ENCODE data around the gene WASF3.

The WASF3 gene

GRCh38 chr13:26664876-26665275 is 107.4 kb downstream of the WASF3 start:
- H3K27me3 ChIP-seq, result no peaks in the 10 kb centered on the region
- H3K4me1 ChIP-seq, result no peaks in the 10 kb centered on the region
- H3K4me2 ChIP-seq, result no peak overlapping the region
- H3K9me3 ChIP-seq, result no peaks in the 10 kb centered on the region
- H3K27ac ChIP-seq, result no peak overlapping the region
- TF ChIP-seq Cebpa-rat (IDR thresholded peaks at IDR 0.05), result no peak
- H3K9ac ChIP-seq, result no peak overlapping the region
- no peaks in the 10 kb centered on the region for H4K20me1 ChIP-seq
- H3K4me3 ChIP-seq, result no peak overlapping the region
- H3K36me3 ChIP-seq, result no peaks in the 10 kb centered on the region

DNA sequence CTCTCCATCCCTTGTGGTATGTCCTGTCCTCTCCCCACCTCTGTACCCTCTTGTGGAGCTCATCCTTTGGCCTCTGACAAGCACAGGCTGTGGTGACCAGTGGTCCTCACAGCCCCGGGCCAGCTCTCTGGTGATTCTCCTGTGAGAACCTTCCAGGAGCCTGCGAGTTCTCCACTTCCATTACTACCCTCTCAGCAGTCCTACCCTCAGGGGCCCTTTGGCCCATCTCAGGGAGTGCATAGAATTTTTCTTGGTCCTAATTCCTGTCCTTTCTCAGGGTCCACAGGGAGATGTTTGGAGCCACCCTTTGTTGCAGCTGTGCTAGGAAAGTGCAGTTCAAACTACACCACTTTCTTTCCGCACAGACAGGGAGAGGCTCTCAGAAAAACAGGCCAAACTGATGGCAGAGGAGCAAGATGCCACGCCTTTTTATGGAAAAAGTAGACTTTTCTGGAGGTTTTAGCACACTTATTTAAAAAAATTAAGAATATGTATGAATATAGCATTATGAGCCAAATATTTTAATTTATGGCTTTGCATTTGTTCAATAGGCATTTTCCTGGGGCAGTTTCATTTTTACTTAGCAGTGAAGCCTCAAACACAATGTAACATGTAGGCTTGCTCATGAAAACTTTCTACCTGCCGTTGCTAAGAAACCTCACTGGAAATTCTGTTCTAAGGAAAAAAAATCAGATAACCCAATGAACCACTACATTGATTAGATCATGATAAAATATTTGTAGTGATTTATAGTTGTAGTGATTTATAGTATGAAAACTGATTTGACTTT is 111.1 kb downstream of the WASF3 start:
- Histone ChIP-seq H3K9ac (no peak overlapping the region), H3K4me1 (no peaks in the 10 kb centered on the region), H3K4me3 (no peak overlapping the region), H3K36me3 (no peaks in the 10 kb centered on the region), H4K20me1 (no peaks in the 10 kb centered on the region), H3K27ac (no peak overlapping the region), H3K27me3 (no peaks in the 10 kb centered on the region), H3K9me3 (no peaks in the 10 kb centered on the region; the same call in 1 of the 2 replicates), H3K4me2 (no peak overlapping the region)
- TF ChIP-seq Cebpa-rat (IDR thresholded peaks at IDR 0.05), result no peak

- no peaks in the 10 kb centered on the region for H4K20me1 ChIP-seq
- no peaks in the 10 kb centered on the region; the same call in 1 of the 2 replicates for H3K9me3 ChIP-seq
- H3K27me3 ChIP-seq, result no peaks in the 10 kb centered on the region
- no peak for TF ChIP-seq Cebpa-rat (IDR thresholded peaks at IDR 0.05)
- H3K4me1 ChIP-seq, result no peaks in the 10 kb centered on the region
- no peak overlapping the region for H3K4me3 ChIP-seq
- no peak overlapping the region for H3K27ac ChIP-seq
- H3K4me2 ChIP-seq, result no peak overlapping the region
- H3K9ac ChIP-seq, result no peak overlapping the region
- no peaks in the 10 kb centered on the region for H3K36me3 ChIP-seq
Measured at GRCh38 chr13:26673890-26674289, 116.4 kb downstream of the WASF3 start.

- Histone ChIP-seq H3K4me3 (no peak overlapping the region), H4K20me1 (no peaks in the 10 kb centered on the region), H3K9ac (no peak overlapping the region), H3K27ac (no peak overlapping the region), H3K36me3 (no peaks in the 10 kb centered on the region), H3K4me2 (no peak overlapping the region), H3K27me3 (no peaks in the 10 kb centered on the region), H3K9me3 (no peaks in the 10 kb centered on the region), H3K4me1 (no peaks in the 10 kb centered on the region)
- TF ChIP-seq Cebpa-rat (IDR thresholded peaks at IDR 0.05), result no peak
Measured at GRCh38 chr13:26677156-26677555, 119.7 kb downstream of the WASF3 start.

DNA sequence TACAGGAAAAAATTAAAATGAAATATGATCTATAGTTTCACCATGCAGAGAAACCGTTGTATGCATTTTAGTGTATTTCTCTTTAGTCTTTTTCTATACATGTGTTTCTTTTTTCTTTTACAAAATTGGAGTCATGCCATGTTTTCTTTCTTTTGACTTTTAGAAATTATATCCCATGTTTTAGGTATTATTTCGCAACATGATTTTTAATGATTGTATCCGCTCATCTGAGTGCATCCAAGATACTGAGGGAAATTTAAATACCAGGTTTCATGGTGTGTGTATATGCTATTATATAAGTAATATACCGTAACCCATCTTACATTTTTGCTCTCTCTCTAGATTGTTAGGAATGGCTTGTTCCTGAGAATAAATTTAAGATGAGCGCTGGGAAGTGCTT is 120.8 kb downstream of the WASF3 start:
- Histone ChIP-seq H3K4me2 (no peak overlapping the region), H3K4me1 (no peaks in the 10 kb centered on the region), H3K36me3 (no peaks in the 10 kb centered on the region), H3K9ac (no peak overlapping the region), H4K20me1 (no peaks in the 10 kb centered on the region), H3K27ac (no peak overlapping the region), H3K4me3 (no peak overlapping the region), H3K9me3 (no peaks in the 10 kb centered on the region), H3K27me3 (no peaks in the 10 kb centered on the region)
- TF ChIP-seq Cebpa-rat (IDR thresholded peaks at IDR 0.05), result no peak

GRCh38 chr13:26678796-26679195 is 121.3 kb downstream of the WASF3 start:
- H3K9me3 ChIP-seq, result no peaks in the 10 kb centered on the region
- no peaks in the 10 kb centered on the region for H3K27me3 ChIP-seq
- no peak overlapping the region for H3K9ac ChIP-seq
- H3K4me3 ChIP-seq, result no peak overlapping the region
- TF ChIP-seq Cebpa-rat (IDR thresholded peaks at IDR 0.05), result no peak
- no peak overlapping the region for H3K27ac ChIP-seq
- no peaks in the 10 kb centered on the region for H3K4me1 ChIP-seq
- H4K20me1 ChIP-seq, result no peaks in the 10 kb centered on the region
- H3K4me2 ChIP-seq, result no peak overlapping the region
- H3K36me3 ChIP-seq, result no peaks in the 10 kb centered on the region

DNA sequence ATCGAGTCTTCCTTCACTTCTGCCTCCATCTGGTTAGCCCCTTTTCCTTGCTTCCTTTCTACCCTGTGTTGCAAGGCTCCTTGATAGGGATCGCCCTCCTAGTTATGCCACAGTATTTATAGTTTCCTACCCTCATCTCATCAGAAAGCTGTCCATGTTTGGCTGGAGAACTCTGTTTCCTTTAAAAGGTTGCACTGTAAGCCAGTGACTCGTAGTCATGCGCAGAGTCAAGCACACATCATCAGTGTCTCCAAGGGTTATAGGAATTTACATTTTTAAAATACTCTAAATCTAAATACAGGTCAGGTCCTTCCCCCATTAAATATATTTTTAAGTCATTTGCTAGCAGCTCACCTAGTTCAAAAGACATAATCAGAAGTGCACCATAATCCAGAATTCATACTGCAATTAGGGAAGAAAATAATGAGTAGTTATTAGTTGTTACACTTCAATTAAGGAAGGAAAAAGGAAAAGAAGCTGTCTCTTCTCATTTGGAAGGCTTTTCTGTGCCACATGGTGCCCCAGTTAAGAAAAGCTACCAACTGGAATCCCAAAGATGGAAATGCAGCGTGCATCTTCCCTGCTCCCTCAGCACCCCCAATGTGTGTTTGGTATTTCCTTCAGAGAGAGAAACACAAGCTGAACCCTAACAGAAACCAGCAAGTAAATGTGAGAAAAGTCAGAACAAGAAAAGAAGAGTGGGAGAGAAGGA is 122.1 kb downstream of the WASF3 start:
- H3K9ac ChIP-seq, result no peak overlapping the region
- no peaks in the 10 kb centered on the region for H3K27me3 ChIP-seq
- no peaks in the 10 kb centered on the region for H4K20me1 ChIP-seq
- TF ChIP-seq Cebpa-rat (IDR thresholded peaks at IDR 0.05), result no peak
- no peak overlapping the region for H3K27ac ChIP-seq
- no peaks in the 10 kb centered on the region for H3K9me3 ChIP-seq
- H3K4me2 ChIP-seq, result no peak overlapping the region
- H3K4me3 ChIP-seq, result no peak overlapping the region
- no peaks in the 10 kb centered on the region for H3K4me1 ChIP-seq
- no peaks in the 10 kb centered on the region for H3K36me3 ChIP-seq

DNA sequence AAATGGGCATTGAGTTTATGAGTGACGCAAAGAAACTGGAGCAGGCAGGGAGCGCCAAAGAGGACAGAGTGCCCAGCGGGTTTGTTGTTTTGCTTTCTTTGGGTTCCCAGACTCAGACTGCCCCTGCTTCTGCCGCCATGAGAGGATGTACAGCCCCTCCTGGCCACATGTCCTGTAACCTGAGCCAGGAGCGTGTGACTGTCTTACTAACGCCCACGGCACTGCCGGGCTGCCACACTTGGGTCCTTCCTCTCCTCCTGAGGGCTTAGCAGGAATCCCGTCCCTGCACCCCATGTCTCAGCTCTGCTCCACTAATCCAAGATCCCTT is 122.6 kb downstream of the WASF3 start:
- no peak overlapping the region for H3K4me2 ChIP-seq
- no peak overlapping the region for H3K9ac ChIP-seq
- no peak overlapping the region for H3K27ac ChIP-seq

GRCh38 chr13:26680572-26680971 is 123.1 kb downstream of the WASF3 start:
- TF ChIP-seq Cebpa-rat (IDR thresholded peaks at IDR 0.05), result no peak
- no peak overlapping the region for H3K4me2 ChIP-seq
- H3K27ac ChIP-seq, result no peak overlapping the region

More for the DNA sequence above, 122.6 kb downstream of the WASF3 start:
- H3K36me3 ChIP-seq, result no peaks in the 10 kb centered on the region
- H3K27me3 ChIP-seq, result no peaks in the 10 kb centered on the region
- no peaks in the 10 kb centered on the region for H3K9me3 ChIP-seq
- no peaks in the 10 kb centered on the region for H3K4me1 ChIP-seq
- H4K20me1 ChIP-seq, result no peaks in the 10 kb centered on the region
- no peak for TF ChIP-seq Cebpa-rat (IDR thresholded peaks at IDR 0.05)
- no peak overlapping the region for H3K4me3 ChIP-seq

DNA sequence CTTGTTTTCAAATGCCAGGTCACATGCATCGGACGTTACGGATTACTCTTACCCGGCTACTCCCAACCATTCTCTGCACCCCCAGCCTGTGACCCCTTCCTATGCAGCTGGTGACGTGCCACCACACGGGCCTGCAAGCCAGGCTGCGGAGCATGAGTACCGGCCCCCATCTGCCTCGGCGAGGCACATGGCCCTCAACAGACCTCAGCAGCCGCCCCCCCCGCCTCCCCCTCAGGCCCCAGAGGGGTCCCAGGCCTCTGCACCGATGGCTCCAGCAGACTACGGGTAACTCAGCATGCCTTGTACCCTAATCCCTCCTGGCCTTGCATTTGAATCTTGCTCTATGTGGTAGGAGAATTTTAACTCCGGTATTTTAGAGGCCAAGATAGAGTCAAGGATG is 123.6 kb downstream of the WASF3 start:
- Histone ChIP-seq H3K4me3 (no peak overlapping the region), H3K4me1 (no peaks in the 10 kb centered on the region), H3K36me3 (no peaks in the 10 kb centered on the region), H4K20me1 (no peaks in the 10 kb centered on the region), H3K9ac (no peak overlapping the region), H3K27me3 (no peaks in the 10 kb centered on the region), H3K9me3 (no peaks in the 10 kb centered on the region), H3K27ac (no peak overlapping the region), H3K4me2 (no peak overlapping the region)
- TF ChIP-seq Cebpa-rat (IDR thresholded peaks at IDR 0.05), result no peak

More at GRCh38 chr13:26680572-26680971, 123.1 kb downstream of the WASF3 start:
- Histone ChIP-seq H3K4me1 (no peaks in the 10 kb centered on the region), H3K9me3 (no peaks in the 10 kb centered on the region), H3K27me3 (no peaks in the 10 kb centered on the region), H4K20me1 (no peaks in the 10 kb centered on the region), H3K9ac (no peak overlapping the region), H3K4me3 (no peak overlapping the region), H3K36me3 (no peaks in the 10 kb centered on the region)

Data from BLaER1 (cell line).